Neural progenitor cell (in vitro differentiated cells): ENCODE results near the gene LGALS8.

Source experiments
- EZH2 ChIP-seq: fragments of 200-600 bp; sonication (generic); IDR thresholded peaks from 2 replicates; pipeline ENCODE4 v1.6.1; 2017; ENCODE audit warnings: antibody characterized with exemption, mild to moderate bottlenecking, moderate library complexity
- EZH2phosphoT487 ChIP-seq: fragments of 200-600 bp; sonication (generic); IDR thresholded peaks from 2 replicates; pipeline ENCODE4 v1.6.1; 2017; ENCODE audit warnings: antibody characterized with exemption
- TF ChIP-seq, protein P1 (sequence below): fragments of 200-600 bp; sonication (generic); IDR thresholded peaks from 2 replicates; pipeline ENCODE4 v1.5.1; 2017; ENCODE audit warnings: antibody characterized with exemption, mild to moderate bottlenecking

DNA sequence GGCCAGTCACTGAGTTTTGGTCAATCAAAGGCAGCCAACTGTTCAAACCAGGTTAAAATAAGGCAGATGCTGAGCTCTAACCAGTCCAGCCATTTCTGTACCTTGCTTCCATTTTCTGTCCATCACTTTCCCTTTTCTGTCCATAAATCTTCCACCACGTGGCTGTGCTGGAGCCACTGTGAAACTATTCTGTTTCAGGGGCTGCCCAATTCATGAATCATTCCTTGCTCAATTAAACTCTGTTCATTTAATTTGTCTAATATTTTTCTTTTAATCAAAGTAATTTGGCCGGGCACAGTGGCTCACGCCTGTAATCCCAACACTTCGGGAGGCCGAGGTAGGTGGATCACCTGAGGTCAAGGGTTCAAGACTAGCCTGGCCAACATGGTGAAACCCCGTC, 22.7 kb upstream of the LGALS8 start:
- TF ChIP-seq, protein P1, sequence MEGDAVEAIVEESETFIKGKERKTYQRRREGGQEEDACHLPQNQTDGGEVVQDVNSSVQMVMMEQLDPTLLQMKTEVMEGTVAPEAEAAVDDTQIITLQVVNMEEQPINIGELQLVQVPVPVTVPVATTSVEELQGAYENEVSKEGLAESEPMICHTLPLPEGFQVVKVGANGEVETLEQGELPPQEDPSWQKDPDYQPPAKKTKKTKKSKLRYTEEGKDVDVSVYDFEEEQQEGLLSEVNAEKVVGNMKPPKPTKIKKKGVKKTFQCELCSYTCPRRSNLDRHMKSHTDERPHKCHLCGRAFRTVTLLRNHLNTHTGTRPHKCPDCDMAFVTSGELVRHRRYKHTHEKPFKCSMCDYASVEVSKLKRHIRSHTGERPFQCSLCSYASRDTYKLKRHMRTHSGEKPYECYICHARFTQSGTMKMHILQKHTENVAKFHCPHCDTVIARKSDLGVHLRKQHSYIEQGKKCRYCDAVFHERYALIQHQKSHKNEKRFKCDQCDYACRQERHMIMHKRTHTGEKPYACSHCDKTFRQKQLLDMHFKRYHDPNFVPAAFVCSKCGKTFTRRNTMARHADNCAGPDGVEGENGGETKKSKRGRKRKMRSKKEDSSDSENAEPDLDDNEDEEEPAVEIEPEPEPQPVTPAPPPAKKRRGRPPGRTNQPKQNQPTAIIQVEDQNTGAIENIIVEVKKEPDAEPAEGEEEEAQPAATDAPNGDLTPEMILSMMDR, result no peak
- TF ChIP-seq EZH2 (no peak), EZH2phosphoT487 (no peak)
